Astrocyte of the cerebellum (primary cell): Measurements from ENCODE around the gene RORC.

Experiments
- DNase-seq: peaks from one replicate; pipeline ENCODE4 v3.0.0-alpha.2; 2011; ENCODE audit warnings: low read depth
- H3K4me3 ChIP-seq: 2 replicates; pipeline ENCODE4 v1.5.1; 2011; ENCODE audit warnings: mild to moderate bottlenecking, low read depth, low read length, moderate library complexity
- in situ Hi-C: cut with HindIII; loops from 2 replicates; pipeline ENCODE4 v1.10.0; 2017; ENCODE audit warnings: low sequenced_read_pairs
- TF ChIP-seq, protein P1 (sequence below): IDR thresholded peaks from 2 replicates; pipeline ENCODE4 v1.5.1; 2012; ENCODE audit warnings: low read length, low read depth, moderate library complexity, mild to moderate bottlenecking; ENCODE audit errors: missing control alignments

Gene RORC

DNA sequence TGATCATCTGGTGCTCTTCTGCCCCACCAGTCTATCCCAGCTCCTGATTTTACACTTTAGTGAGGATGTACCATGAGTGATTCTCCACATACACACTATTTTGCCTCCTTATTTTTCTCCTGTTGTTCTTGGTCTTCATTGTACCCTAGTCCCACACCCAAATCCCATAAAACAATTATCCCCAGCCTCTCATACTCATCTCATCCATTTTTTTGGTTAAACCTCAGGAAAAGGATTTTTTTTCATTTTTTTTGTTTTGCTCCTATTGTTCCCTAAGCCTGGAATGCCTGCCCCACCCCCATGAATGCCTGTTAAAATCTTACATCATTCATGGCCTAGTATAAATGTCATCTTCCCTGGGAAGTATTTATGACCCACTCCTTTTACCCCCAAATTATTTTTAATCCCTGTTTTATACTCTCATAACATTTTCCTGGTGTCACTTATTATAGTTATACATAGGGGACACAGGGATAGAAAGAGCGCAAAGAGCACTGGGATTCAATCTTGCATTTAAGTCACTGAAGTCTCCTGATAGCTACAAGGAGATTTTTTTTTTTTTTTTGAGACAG is 21.5 kb downstream of the RORC start:
- DNase-seq, result no peak
- H3K4me3 ChIP-seq, result no peak overlapping the region
- in situ Hi-C loops, result no loop called here
- TF ChIP-seq, protein P1, sequence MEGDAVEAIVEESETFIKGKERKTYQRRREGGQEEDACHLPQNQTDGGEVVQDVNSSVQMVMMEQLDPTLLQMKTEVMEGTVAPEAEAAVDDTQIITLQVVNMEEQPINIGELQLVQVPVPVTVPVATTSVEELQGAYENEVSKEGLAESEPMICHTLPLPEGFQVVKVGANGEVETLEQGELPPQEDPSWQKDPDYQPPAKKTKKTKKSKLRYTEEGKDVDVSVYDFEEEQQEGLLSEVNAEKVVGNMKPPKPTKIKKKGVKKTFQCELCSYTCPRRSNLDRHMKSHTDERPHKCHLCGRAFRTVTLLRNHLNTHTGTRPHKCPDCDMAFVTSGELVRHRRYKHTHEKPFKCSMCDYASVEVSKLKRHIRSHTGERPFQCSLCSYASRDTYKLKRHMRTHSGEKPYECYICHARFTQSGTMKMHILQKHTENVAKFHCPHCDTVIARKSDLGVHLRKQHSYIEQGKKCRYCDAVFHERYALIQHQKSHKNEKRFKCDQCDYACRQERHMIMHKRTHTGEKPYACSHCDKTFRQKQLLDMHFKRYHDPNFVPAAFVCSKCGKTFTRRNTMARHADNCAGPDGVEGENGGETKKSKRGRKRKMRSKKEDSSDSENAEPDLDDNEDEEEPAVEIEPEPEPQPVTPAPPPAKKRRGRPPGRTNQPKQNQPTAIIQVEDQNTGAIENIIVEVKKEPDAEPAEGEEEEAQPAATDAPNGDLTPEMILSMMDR, result no peak

DNA sequence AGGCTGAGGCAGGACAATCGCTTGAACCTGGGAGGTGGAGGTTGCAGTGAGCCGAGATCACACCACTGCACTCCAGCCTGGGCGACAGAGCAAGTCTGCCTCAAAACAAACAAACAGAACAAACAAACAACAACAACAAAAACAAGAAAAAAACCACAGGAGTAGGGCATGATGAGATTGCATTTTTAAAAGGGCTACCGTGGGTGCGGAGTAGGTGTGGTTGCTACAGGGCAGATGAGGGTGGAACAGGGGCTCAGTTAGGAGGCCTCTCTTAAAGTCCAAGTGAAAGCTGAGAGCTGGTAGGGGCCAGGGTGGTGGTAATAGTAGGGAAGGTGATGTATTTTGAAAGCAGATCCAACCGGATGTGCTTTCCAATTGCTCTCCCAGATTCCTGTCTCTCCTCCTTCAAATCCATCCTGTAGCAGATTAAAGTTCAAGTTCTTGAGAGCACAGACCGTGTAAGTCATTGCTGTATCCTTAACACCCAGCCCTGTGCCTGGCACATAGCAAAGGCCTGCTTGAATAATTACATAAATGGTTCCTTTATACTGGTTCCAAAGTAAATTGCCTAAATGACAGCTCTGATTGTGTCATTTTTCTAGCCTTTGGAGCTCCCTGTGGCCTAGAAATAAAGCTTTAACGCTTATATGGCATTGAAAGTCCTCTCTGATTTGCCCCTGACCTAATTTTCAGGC is 22.2 kb downstream of the RORC start:
- TF ChIP-seq, protein P1, result no peak
- no peak for DNase-seq
- in situ Hi-C loops, result no loop called here
- H3K4me3 ChIP-seq, result no peak overlapping the region

DNA sequence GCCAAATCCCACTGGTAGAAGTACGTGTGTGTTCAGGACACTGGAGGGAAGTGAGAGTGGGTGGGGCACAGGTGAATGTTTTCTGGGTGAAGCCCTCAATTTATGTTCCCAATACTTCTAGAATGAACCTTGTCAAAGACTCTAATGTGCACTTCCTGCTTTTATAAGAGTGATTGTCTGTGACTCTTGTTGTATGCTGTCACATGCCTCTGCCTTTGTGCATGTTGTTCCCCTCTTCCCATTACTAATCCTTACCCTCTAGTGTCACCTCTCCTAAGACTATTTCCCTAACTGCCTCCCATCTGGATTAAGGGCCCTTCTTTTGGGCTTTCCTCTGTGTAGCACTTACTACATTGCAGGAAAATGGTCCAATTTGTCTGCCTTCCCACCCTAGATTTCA is 23.8 kb downstream of the RORC start:
- in situ Hi-C loops, result no loop called here
- TF ChIP-seq, protein P1, result no peak
- no peak for DNase-seq
- no peak overlapping the region for H3K4me3 ChIP-seq

DNA sequence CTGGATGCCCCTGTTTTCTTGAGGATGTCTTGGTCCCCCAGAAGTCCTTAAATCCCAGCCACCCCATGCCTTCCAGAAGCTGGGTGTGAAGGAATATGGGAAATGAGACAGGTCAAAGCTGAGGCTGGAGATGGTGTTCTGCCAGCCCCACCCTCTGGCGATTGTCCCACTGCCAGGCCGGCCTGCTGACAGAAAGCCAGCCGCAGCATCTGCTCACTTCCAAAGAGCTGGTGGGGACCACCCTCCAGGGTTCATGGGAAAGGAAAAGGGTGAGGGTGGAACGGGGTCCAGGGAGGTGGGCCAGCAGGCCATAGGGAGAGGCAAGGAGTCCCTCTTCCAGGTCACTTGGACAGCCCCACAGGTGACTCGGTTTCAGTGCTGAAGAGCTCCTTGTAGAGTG is 24.5 kb downstream of the RORC start:
- no peak overlapping the region for H3K4me3 ChIP-seq
- DNase-seq, result no peak
- in situ Hi-C loops, result no loop called here
- TF ChIP-seq, protein P1, result no peak

DNA sequence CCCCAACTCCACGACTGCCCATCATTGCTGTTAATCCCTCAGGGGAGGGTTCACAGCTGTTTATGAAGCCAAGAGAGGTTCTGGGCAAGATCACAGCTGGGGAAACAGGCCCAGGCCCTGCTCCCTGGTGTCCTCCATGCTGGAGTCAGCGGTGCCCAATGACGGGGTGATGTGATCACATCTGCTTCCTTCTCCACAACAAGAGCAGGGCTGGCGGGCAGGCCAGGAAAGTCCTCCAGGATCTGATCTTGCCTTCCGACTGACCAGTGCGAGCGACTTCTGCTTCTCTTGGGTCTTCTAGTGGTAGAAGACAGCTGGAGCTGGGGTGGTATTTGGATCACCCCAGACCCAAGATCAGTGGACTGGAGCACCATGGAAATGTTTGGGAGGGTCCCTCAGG is 25.4 kb downstream of the RORC start:
- TF ChIP-seq, protein P1, result no peak
- no peak overlapping the region for H3K4me3 ChIP-seq
- in situ Hi-C loops, result no loop called here
- no peak for DNase-seq

DNA sequence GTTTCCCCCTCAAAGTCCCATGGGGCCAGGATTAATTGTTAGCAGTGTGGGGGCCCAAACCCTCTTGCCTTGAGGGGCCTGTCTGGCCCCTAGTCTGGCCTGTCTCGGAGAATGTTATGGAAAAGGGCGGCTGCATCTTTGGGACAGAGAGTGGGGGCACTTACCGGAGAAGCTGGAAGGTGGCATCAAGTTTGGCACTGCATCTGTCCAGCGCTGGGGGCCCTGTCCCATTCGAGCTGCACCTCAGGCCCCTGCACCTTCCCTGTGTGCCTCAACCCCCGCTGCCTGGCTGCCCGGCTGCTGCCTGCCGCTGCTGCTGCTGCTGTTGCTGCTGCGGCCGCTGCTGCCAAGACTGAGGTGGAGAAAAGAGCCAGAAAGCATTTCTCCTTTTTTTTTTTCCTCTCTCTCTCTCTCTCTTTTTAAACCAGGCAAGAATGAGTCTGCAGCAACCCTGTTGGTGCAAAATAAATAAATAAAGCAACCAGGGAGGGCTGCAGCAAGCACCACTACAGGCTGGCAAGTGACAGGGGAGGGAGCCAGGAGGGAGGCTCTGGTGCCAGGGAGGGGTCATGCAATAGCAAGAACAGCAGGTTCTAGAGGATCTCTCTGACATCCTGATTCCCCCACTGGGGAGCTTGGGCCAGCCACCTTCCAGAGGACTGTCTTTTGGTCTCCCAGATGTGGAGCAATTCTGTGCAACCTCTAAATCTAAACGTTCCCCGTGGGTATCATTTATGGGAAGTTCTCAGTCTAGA is 26.4 kb downstream of the RORC start, which contains the start of gene LINGO4:
Gene LINGO4, minus strand, starts transcription at position 354 of the 755 bp plus-strand sequence. CDS start 2,715 bp downstream, outside the sequence.
- DNase-seq, result no peak
- no peak within 1 kb of the TSS for H3K4me3 ChIP-seq
- TF ChIP-seq, protein P1, result no peak
- in situ Hi-C loops, result no loop called here
